CMK (cell line): Measurements from ENCODE around the gene PIGU.

Experiments
- DNase-seq: peaks from one replicate; pipeline ENCODE4 v3.0.0-alpha.2; 2010; ENCODE audit warnings: low read depth

The PIGU gene

GRCh38 chr20:34512266-34512954 lies 164.5 kb downstream of the PIGU start:
- DNase-seq: no peak

GRCh38 chr20:34511891-34512265 lies 165.0 kb downstream of the PIGU start:
- no peak for DNase-seq

GRCh38 chr20:34510575-34510974 lies 166.3 kb downstream of the PIGU start:
- DNase-seq: no peak
